ENCODE results near the gene PER1.

The PER1 gene

DNA sequence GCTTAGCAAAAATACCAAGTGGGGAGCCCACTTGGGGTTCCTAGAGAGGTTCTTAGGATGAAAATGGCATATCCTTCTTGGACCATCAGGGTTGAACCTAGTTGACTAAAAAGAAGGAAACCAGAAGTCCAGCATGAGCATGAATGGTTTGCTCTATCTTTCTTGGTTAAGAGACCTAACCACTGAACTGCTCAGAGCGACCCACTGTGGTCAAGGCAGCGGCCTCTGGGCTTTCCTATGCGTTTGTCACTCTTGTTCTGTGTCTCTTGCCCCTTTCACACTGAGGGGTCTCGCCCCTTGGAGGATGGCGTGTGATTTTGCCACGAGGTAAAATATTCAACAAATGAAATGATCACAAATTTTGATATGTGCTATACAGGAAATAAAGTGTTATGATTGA, 38.3 kb upstream of the PER1 start:
- H3K4me3 ChIP-seq (ENCODE audit: low read length, poor library complexity, severe bottlenecking), result peak overlapping the region; percentile 84
- H3K36me3 ChIP-seq (ENCODE audit: insufficient read depth, low read length), result no peaks in the 10 kb centered on the region
- no peaks in the 10 kb centered on the region for H3K9me2 ChIP-seq (replicated peaks; ENCODE audit: low read depth, low read length)
- no peak for TF ChIP-seq EZH2phosphoT487 (IDR thresholded peaks at IDR 0.05; ENCODE audit: borderline replicate concordance)
- TF ChIP-seq, protein P1, sequence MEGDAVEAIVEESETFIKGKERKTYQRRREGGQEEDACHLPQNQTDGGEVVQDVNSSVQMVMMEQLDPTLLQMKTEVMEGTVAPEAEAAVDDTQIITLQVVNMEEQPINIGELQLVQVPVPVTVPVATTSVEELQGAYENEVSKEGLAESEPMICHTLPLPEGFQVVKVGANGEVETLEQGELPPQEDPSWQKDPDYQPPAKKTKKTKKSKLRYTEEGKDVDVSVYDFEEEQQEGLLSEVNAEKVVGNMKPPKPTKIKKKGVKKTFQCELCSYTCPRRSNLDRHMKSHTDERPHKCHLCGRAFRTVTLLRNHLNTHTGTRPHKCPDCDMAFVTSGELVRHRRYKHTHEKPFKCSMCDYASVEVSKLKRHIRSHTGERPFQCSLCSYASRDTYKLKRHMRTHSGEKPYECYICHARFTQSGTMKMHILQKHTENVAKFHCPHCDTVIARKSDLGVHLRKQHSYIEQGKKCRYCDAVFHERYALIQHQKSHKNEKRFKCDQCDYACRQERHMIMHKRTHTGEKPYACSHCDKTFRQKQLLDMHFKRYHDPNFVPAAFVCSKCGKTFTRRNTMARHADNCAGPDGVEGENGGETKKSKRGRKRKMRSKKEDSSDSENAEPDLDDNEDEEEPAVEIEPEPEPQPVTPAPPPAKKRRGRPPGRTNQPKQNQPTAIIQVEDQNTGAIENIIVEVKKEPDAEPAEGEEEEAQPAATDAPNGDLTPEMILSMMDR (conservative IDR thresholded peaks at IDR 0.05; ENCODE audit: low read length), result no peak; the same call in 1 of the 2 replicates
- H3K4me2 ChIP-seq (ENCODE audit: low read depth, low read length, poor library complexity, severe bottlenecking), result peak overlapping the region; percentile 75
- no peaks in the 10 kb centered on the region for H3K27me3 ChIP-seq (ENCODE audit: insufficient read depth, low read length, poor library complexity, severe bottlenecking)
- H3K79me2 ChIP-seq (ENCODE audit: insufficient read depth, low read length), result peaks cover 13% of the 10 kb centered on the region; the same call in 1 of the 2 replicates
- peaks cover 37% of the 10 kb centered on the region for H3K4me1 ChIP-seq (ENCODE audit: insufficient read depth, low read length, poor library complexity, severe bottlenecking)
- peaks cover 5% of the 10 kb centered on the region for H4K20me1 ChIP-seq (ENCODE audit: insufficient read depth, low read length, poor library complexity, severe bottlenecking)
- peaks cover 22% of the 10 kb centered on the region for H3F3A ChIP-seq (ENCODE audit: low read depth)
- H3K9ac ChIP-seq (ENCODE audit: low read depth, low read length, poor library complexity, severe bottlenecking), result peak overlapping the region; percentile 66
- H3K9me3 ChIP-seq (ENCODE audit: insufficient read depth, low read depth, low read length), result no peaks in the 10 kb centered on the region
- peak overlapping the region; percentile 79 for H2AFZ ChIP-seq (ENCODE audit: low read length)

- Histone ChIP-seq H3K4me3 (ENCODE audit: low read length, poor library complexity, severe bottlenecking) (peak within 1 kb of the TSS; percentile 84), H3K4me2 (ENCODE audit: low read depth, low read length, poor library complexity, severe bottlenecking) (peak within 1 kb of the TSS; percentile 99), H3K9me3 (ENCODE audit: insufficient read depth, low read depth, low read length) (no peaks in the 10 kb centered on the region), H3F3A (ENCODE audit: low read depth) (peaks cover 22% of the 10 kb centered on the region), H3K36me3 (ENCODE audit: insufficient read depth, low read length) (no peaks in the 10 kb centered on the region), H2AFZ (ENCODE audit: low read length) (peak within 1 kb of the TSS; percentile 87), H3K79me2 (ENCODE audit: insufficient read depth, low read length) (peaks cover 13% of the 10 kb centered on the region; the same call in 1 of the 2 replicates), H4K20me1 (ENCODE audit: insufficient read depth, low read length, poor library complexity, severe bottlenecking) (peaks cover 5% of the 10 kb centered on the region), H3K4me1 (ENCODE audit: insufficient read depth, low read length, poor library complexity, severe bottlenecking) (peaks cover 38% of the 10 kb centered on the region), H3K9ac (ENCODE audit: low read depth, low read length, poor library complexity, severe bottlenecking) (peak within 1 kb of the TSS; percentile 87), H3K27me3 (ENCODE audit: insufficient read depth, low read length, poor library complexity, severe bottlenecking) (no peaks in the 10 kb centered on the region), H3K9me2 (replicated peaks; ENCODE audit: low read depth, low read length) (no peaks in the 10 kb centered on the region)
- no peak for TF ChIP-seq EZH2phosphoT487 (IDR thresholded peaks at IDR 0.05; ENCODE audit: borderline replicate concordance)
- TF ChIP-seq, protein P1 (conservative IDR thresholded peaks at IDR 0.05; ENCODE audit: low read length), result 0 out of 2 replicates have a peak, but pooled peaks have one; percentile 16
Observed at GRCh38 chr17:8189711-8190477, 37.7 kb upstream of the PER1 start, which contains the start of gene BORCS6. Gene BORCS6, minus strand, starts transcription at chr17:8190180. Its CDS starts 40 bp downstream, at chr17:8190140.

DNA sequence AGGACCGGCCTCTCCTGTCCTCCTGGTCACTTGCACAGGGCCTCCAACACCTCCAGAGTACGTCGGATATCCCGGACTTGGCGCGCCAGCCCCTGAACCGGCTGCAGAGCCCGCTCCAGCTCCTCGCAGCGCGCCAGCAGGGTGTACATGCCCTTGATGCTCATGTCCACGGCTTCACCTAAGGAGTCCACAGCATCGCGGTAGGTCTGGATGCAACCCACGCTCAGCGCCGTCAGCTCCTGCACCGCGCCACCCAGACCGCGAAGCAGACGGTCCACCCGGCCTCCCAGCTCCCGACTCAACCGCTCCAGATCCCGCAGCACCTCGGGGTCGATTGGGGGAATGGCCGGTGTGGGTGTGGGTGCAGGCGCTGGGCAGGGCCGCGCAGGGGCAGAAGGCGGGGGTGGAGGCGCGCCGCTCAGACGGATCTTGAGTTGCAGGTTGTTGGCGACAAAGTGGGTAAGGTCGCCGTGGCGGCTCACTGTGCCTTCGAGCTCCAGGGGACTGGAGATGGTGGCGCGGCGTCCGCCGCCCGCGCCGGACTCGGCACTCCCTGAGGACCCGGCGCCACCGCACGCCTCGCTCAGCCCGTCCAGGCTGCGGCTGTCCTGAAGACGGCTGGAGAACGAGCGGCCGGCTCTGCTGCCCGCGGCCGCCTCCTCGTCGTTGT, 37.0 kb upstream of the PER1 start:
- Histone ChIP-seq H2AFZ (ENCODE audit: low read length) (peak overlapping the region; percentile 87; the same call in 1 of the 2 replicates), H3K4me2 (ENCODE audit: low read depth, low read length, poor library complexity, severe bottlenecking) (peak overlapping the region; percentile 99), H3K79me2 (ENCODE audit: insufficient read depth, low read length) (peaks cover 13% of the 10 kb centered on the region; the same call in 1 of the 2 replicates), H4K20me1 (ENCODE audit: insufficient read depth, low read length, poor library complexity, severe bottlenecking) (peaks cover 5% of the 10 kb centered on the region), H3K36me3 (ENCODE audit: insufficient read depth, low read length) (no peaks in the 10 kb centered on the region), H3K27me3 (ENCODE audit: insufficient read depth, low read length, poor library complexity, severe bottlenecking) (no peaks in the 10 kb centered on the region), H3F3A (ENCODE audit: low read depth) (peaks cover 22% of the 10 kb centered on the region), H3K4me3 (ENCODE audit: low read length, poor library complexity, severe bottlenecking) (peak overlapping the region; percentile 84), H3K9me3 (ENCODE audit: insufficient read depth, low read depth, low read length) (no peaks in the 10 kb centered on the region), H3K9me2 (replicated peaks; ENCODE audit: low read depth, low read length) (no peaks in the 10 kb centered on the region), H3K4me1 (ENCODE audit: insufficient read depth, low read length, poor library complexity, severe bottlenecking) (peaks cover 38% of the 10 kb centered on the region), H3K9ac (ENCODE audit: low read depth, low read length, poor library complexity, severe bottlenecking) (peak overlapping the region; percentile 87)
- TF ChIP-seq, protein P1 (conservative IDR thresholded peaks at IDR 0.05; ENCODE audit: low read length), result no peak
- no peak for TF ChIP-seq EZH2phosphoT487 (IDR thresholded peaks at IDR 0.05; ENCODE audit: borderline replicate concordance)

All from Loucy (cell line).